ENCODE data around the gene SLC25A18. TPM values are rescaled to one million over a fixed set of nuclear protein-coding genes. Genes with fewer than 3 reads are reported as not detected.

Gene SLC25A18
- total and polyA plus RNA-seq, 2 of the 4 experiments (the other 2 are of a cell fraction): 0.05 TPM; not detected in 1

DNA sequence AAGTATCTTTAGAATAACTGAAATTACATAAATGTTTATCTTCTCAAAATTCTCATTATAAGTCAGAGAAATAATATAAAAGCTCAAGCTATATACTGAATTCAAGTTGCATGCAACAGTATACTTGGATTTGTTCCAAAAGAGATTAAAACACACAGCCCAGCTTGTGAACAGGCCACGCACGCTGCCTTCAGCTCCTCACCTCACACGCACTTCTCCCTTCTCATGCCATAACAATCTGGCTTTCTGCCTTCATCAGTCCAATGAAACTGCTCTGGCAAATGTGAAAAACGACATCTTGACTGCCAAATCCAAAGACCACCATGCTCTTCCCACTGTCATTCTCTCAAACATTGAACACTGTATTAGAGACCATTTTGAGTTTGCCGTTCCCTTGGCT is 43.2 kb downstream of the SLC25A18 start:
- H4K91ac ChIP-seq (ENCODE audit: insufficient read depth, low read depth, low read length): no peak overlapping the region
- H3K23ac ChIP-seq (ENCODE audit: low read depth, low read length): no peak overlapping the region
- no peak overlapping the region for H2AFZ ChIP-seq (replicated peaks; ENCODE audit: low read length, poor library complexity)
- H3K56ac ChIP-seq (ENCODE audit: extremely low read depth, insufficient read depth, low read length): no peak overlapping the region
- H2BK120ac ChIP-seq (ENCODE audit: low read depth, low read length): no peak overlapping the region
- CTCF ChIA-PET: interaction anchor here (0.6 to 1.2 kb wide), 2 partner anchors 117 to 120 kb away, joined by 4 read pairs; no protein-coding TSS in a partner anchor
- no peaks in the 10 kb centered on the region for H3K27me3 ChIP-seq (ENCODE audit: control insufficient read depth, insufficient read depth, low read length)
- no peak overlapping the region for H2BK5ac ChIP-seq (ENCODE audit: low read depth, low read length, poor library complexity, severe bottlenecking)
- TF ChIP-seq RCOR1 (IDR thresholded peaks at IDR 0.05; ENCODE audit: insufficient replicate concordance, low read length): no peak
- no peak for TF ChIP-seq POLR2A (IDR thresholded peaks at IDR 0.05; ENCODE audit: low read depth, low read length)
- no peak for TF ChIP-seq SMC3 (IDR thresholded peaks at IDR 0.05; ENCODE audit: low read depth, low read length)
- no peak for TF ChIP-seq MAZ (IDR thresholded peaks at IDR 0.05; ENCODE audit: borderline replicate concordance, low read depth, low read length)
- TF ChIP-seq RAD21 (IDR thresholded peaks at IDR 0.05; ENCODE audit: low read length): no peak
- TF ChIP-seq, protein P1, sequence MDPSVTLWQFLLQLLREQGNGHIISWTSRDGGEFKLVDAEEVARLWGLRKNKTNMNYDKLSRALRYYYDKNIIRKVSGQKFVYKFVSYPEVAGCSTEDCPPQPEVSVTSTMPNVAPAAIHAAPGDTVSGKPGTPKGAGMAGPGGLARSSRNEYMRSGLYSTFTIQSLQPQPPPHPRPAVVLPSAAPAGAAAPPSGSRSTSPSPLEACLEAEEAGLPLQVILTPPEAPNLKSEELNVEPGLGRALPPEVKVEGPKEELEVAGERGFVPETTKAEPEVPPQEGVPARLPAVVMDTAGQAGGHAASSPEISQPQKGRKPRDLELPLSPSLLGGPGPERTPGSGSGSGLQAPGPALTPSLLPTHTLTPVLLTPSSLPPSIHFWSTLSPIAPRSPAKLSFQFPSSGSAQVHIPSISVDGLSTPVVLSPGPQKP (IDR thresholded peaks at IDR 0.05; ENCODE audit: borderline replicate concordance, low read depth, low read length): no peak
- TF ChIP-seq NFE2L2 (IDR thresholded peaks at IDR 0.05; ENCODE audit: low read depth, low read length): no peak
- TF ChIP-seq FOS (IDR thresholded peaks at IDR 0.05; ENCODE audit: low read depth, low read length): no peak
- TF ChIP-seq MXI1 (IDR thresholded peaks at IDR 0.05; ENCODE audit: borderline replicate concordance, low read depth, low read length): no peak
- no peak for TF ChIP-seq CHD1 (IDR thresholded peaks at IDR 0.05; ENCODE audit: low read depth, low read length)
- TF ChIP-seq RFX5 (IDR thresholded peaks at IDR 0.05; ENCODE audit: low read depth, low read length): no peak
- TF ChIP-seq BHLHE40 (IDR thresholded peaks at IDR 0.05; ENCODE audit: low read depth, low read length): no peak
- no peak for TF ChIP-seq MAFK (IDR thresholded peaks at IDR 0.05; ENCODE audit: low read depth, low read length)
- TF ChIP-seq, protein P2, sequence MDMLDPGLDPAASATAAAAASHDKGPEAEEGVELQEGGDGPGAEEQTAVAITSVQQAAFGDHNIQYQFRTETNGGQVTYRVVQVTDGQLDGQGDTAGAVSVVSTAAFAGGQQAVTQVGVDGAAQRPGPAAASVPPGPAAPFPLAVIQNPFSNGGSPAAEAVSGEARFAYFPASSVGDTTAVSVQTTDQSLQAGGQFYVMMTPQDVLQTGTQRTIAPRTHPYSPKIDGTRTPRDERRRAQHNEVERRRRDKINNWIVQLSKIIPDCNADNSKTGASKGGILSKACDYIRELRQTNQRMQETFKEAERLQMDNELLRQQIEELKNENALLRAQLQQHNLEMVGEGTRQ (IDR thresholded peaks at IDR 0.05; ENCODE audit: low read depth, low read length): no peak
- TF ChIP-seq, protein P3, sequence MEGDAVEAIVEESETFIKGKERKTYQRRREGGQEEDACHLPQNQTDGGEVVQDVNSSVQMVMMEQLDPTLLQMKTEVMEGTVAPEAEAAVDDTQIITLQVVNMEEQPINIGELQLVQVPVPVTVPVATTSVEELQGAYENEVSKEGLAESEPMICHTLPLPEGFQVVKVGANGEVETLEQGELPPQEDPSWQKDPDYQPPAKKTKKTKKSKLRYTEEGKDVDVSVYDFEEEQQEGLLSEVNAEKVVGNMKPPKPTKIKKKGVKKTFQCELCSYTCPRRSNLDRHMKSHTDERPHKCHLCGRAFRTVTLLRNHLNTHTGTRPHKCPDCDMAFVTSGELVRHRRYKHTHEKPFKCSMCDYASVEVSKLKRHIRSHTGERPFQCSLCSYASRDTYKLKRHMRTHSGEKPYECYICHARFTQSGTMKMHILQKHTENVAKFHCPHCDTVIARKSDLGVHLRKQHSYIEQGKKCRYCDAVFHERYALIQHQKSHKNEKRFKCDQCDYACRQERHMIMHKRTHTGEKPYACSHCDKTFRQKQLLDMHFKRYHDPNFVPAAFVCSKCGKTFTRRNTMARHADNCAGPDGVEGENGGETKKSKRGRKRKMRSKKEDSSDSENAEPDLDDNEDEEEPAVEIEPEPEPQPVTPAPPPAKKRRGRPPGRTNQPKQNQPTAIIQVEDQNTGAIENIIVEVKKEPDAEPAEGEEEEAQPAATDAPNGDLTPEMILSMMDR (conservative IDR thresholded peaks at IDR 0.05; ENCODE audit: low read depth, low read length): no peak
- TF ChIP-seq CEBPB (IDR thresholded peaks at IDR 0.05; ENCODE audit: low read depth, low read length): no peak
- no peak overlapping the region for H3K9ac ChIP-seq (ENCODE audit: low read depth, low read length)
- peaks cover 24% of the 10 kb centered on the region for H3K36me3 ChIP-seq (ENCODE audit: control insufficient read depth, insufficient read depth, low read length)
- H3K14ac ChIP-seq (replicated peaks; ENCODE audit: low read depth, low read length): no peak overlapping the region
- intact Hi-C loops (cut with micrococcal nuclease): no loop called here
- ATAC-seq (ENCODE audit: low read depth) (peak; percentile 36), DNase-seq (peak; percentile 65)
- H3K9me1 ChIP-seq (ENCODE audit: insufficient read depth, low read length): peaks cover 4% of the 10 kb centered on the region; the same call in 1 of the 2 replicates
- peaks cover 27 to 45% of the 10 kb centered on the region in 2 experiments for H3K79me1 ChIP-seq (ENCODE audit: low read depth in 1 of 2, low read length in 2 of 2)
- no peak overlapping the region for H4K8ac ChIP-seq (ENCODE audit: low read depth in 2 of 2, low read length in 2 of 2)
- POLR2A ChIA-PET (ENCODE audit: unreplicated experiment): no interaction called here
- WGBS, 2 experiments (ENCODE audit: extremely low coverage in 2 of 2, insufficient read length in 1 of 2): 38% methylated on average over 4 of the region's 5 CpGs; no CpG with 5 or more reads in 1 of the 2 experiments
- H3K4me2 ChIP-seq (ENCODE audit: low read depth, low read length): no peak overlapping the region
- 0 out of 2 replicates have a peak, but pooled peaks cover 2% of the 10 kb centered on the region for H3K4me1 ChIP-seq (ENCODE audit: control insufficient read depth, insufficient read depth, low read length)
- no peak overlapping the region for H2AK5ac ChIP-seq (ENCODE audit: low read depth, low read length)
- H3K4me3 ChIP-seq (ENCODE audit: insufficient read depth, low read depth, low read length): no peak overlapping the region
- no peak overlapping the region for H2BK15ac ChIP-seq (ENCODE audit: low read depth, low read length)
- H3K27ac ChIP-seq (ENCODE audit: insufficient read depth, low read length): no peak overlapping the region
- H3K18ac ChIP-seq (ENCODE audit: low read depth, low read length): no peak overlapping the region
- H3K4ac ChIP-seq (ENCODE audit: low read depth, low read length): no peak overlapping the region
- H2AK9ac ChIP-seq (replicated peaks; ENCODE audit: low read depth, low read length, poor library complexity): no peak overlapping the region
- no TSS peak for BruUV-seq (replicated peaks)
- no peak overlapping the region for H4K5ac ChIP-seq (ENCODE audit: low read depth, low read length)
- peaks cover 15% of the 10 kb centered on the region; the same call in 1 of the 2 replicates for H4K20me1 ChIP-seq (ENCODE audit: insufficient read depth, low read length)
- no peak overlapping the region for H2BK20ac ChIP-seq (ENCODE audit: low read depth, low read length)
- in situ Hi-C loops (cut with MboI; ENCODE audit: low sequenced_read_pairs): no loop called here
- H3K9me3 ChIP-seq (ENCODE audit: control insufficient read depth, insufficient read depth, low read length): no peaks in the 10 kb centered on the region
- dilution Hi-C loops (cut with HindIII; ENCODE audit: low sequenced_read_pairs, unreplicated experiment): no loop called here

All from IMR-90 (cell line).